Natural killer cell (primary cell): ENCODE data around the gene DMBT1. TPM values are rescaled to one million over a fixed set of nuclear protein-coding genes. Genes with fewer than 3 reads are reported as not detected.

Experiments
- ATAC-seq, 3 donors: fragments of 150-1000 bp in 2 of 3; fragments of 200-7000 bp in 1 of 3; cut with Tn5 transposase; 1 replicate in 1 of 3; 2 replicates in 2 of 3; pipeline ENCODE4 v1.10.0; 2021; ENCODE audit warnings: mild to moderate bottlenecking in 2 of 3, moderate library complexity in 2 of 3
- DNase-seq, 2 donors: peaks; one replicate each; pipeline versions ENCODE4 v3.0.0 to v3.0.0-alpha.2; 2013 to 2021; ENCODE audit warnings: mixed read lengths in 1 of 2
- H3K27ac ChIP-seq: one replicate; pipeline ENCODE4 v1.5.1; 2013; ENCODE audit warnings: mild to moderate bottlenecking, low read length
- H3K27me3 ChIP-seq: one replicate; pipeline ENCODE4 v1.6.1; 2013; ENCODE audit warnings: low read length; ENCODE audit not compliant: control insufficient read depth, insufficient read depth
- H3K36me3 ChIP-seq: one replicate; pipeline ENCODE4 v1.6.1; 2013; ENCODE audit warnings: low read length; ENCODE audit not compliant: control insufficient read depth, insufficient read depth
- H3K4me1 ChIP-seq: one replicate; pipeline ENCODE4 v1.6.1; 2013; ENCODE audit warnings: low read length; ENCODE audit not compliant: control insufficient read depth, insufficient read depth
- H3K4me3 ChIP-seq: one replicate; pipeline ENCODE4 v1.5.1; 2013; ENCODE audit warnings: low read length
- H3K9me3 ChIP-seq: one replicate; pipeline ENCODE4 v1.6.1; 2013; ENCODE audit warnings: low read length; ENCODE audit not compliant: control insufficient read depth, insufficient read depth
- H3K27ac Mint-ChIP-seq, 2 donors: one replicate each; pipeline ENCODE4 v1.8.0; 2022; ENCODE audit warnings: mild to moderate bottlenecking in 2 of 2, mixed read lengths in 2 of 2, moderate library complexity in 1 of 2
- H3K27me3 Mint-ChIP-seq, 2 donors: one replicate each; pipeline ENCODE4 v1.8.0; 2022; ENCODE audit warnings: low read depth in 2 of 2, mixed read lengths in 2 of 2
- H3K36me3 Mint-ChIP-seq: one replicate; pipeline ENCODE4 v1.8.0; 2022; ENCODE audit warnings: mixed read lengths
- H3K4me1 Mint-ChIP-seq, 2 donors: one replicate each; pipeline ENCODE4 v1.8.0; 2022; ENCODE audit warnings: mixed read lengths in 2 of 2
- H3K4me3 Mint-ChIP-seq: one replicate; pipeline ENCODE4 v1.8.0; 2022; ENCODE audit warnings: mild to moderate bottlenecking, moderate library complexity, mixed read lengths
- H3K9me3 Mint-ChIP-seq, 2 donors: one replicate each; pipeline ENCODE4 v1.8.0; 2022; ENCODE audit warnings: mixed read lengths in 2 of 2
- WGBS: methylation state at CpG from one replicate; pipeline ENCODE4 v1.1.7; 2013; ENCODE audit warnings: missing lambda C conversion rate; ENCODE audit not compliant: insufficient coverage; 5-methylcytosine and 5-hydroxymethylcytosine counted together
- intact Hi-C: fragments of 100-400 bp; cut with micrococcal nuclease; formaldehyde crosslinking; loops from one replicate; pipeline ENCODE4 v1.14.2; 2022
- total RNA-seq, 4 donors: library from RNA; stranded (reverse); fragments of 120-200 nt in 1 of 4; gene quantifications; one replicate each; pipeline versions ENCODE4 v1.2.3 to v1.2.4, GENCODE V29; 2013 to 2022
- TF ChIP-seq, protein P1 (sequence below): fragments of 200-600 bp; IDR thresholded peaks from one replicate; pipeline ENCODE4 v1.8.0; 2022; ENCODE audit warnings: antibody characterized with exemption

Gene DMBT1
- total RNA-seq, 3 donors from 2014 or later (not counting 1 experiment from before 2014, with no cell fraction given): not detected

DNA sequence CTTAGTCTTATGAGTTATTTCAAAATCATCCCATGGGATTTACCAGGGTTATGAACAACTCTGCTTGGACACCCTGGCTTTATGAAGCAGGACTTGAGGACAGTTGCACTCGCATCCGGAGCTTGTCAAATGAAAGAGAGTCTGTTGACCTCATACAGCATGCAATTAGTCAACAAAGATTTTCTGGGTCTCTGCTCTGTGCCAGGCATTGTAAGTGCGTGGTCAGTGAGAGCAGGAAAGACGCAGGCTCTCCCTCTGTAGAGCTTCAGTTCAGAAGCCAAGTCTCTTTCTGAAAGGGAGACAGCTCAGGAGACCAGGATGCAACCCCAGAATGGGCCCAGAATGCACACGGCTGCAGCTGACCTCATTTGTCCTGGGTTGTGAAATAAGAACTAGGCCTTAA lies 45.5 kb upstream of the DMBT1 start:
- Histone ChIP-seq H3K4me3 (no peak overlapping the region), H3K36me3 (no peaks in the 10 kb centered on the region), H3K9me3 (no peaks in the 10 kb centered on the region), H3K27me3 (no peaks in the 10 kb centered on the region), H3K27ac (no peak overlapping the region), H3K4me1 (peaks cover 26% of the 10 kb centered on the region)
- ATAC-seq: no peak
- peaks cover 4 to 7% of the 10 kb centered on the region in 2 donors for H3K4me1 Mint-ChIP-seq
- intact Hi-C loops: no loop called here
- WGBS: 84% methylated on average over 5 of the region's 5 CpGs
- no peaks in the 10 kb centered on the region for H3K36me3 Mint-ChIP-seq
- H3K27me3 Mint-ChIP-seq: peaks cover 4 to 9% of the 10 kb centered on the region in 2 donors
- TF ChIP-seq, protein P1, sequence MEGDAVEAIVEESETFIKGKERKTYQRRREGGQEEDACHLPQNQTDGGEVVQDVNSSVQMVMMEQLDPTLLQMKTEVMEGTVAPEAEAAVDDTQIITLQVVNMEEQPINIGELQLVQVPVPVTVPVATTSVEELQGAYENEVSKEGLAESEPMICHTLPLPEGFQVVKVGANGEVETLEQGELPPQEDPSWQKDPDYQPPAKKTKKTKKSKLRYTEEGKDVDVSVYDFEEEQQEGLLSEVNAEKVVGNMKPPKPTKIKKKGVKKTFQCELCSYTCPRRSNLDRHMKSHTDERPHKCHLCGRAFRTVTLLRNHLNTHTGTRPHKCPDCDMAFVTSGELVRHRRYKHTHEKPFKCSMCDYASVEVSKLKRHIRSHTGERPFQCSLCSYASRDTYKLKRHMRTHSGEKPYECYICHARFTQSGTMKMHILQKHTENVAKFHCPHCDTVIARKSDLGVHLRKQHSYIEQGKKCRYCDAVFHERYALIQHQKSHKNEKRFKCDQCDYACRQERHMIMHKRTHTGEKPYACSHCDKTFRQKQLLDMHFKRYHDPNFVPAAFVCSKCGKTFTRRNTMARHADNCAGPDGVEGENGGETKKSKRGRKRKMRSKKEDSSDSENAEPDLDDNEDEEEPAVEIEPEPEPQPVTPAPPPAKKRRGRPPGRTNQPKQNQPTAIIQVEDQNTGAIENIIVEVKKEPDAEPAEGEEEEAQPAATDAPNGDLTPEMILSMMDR: no peak
- no peak for DNase-seq
- no peak overlapping the region for H3K4me3 Mint-ChIP-seq
- H3K27ac Mint-ChIP-seq: no peak overlapping the region
- H3K9me3 Mint-ChIP-seq: no peaks in the 10 kb centered on the region

DNA sequence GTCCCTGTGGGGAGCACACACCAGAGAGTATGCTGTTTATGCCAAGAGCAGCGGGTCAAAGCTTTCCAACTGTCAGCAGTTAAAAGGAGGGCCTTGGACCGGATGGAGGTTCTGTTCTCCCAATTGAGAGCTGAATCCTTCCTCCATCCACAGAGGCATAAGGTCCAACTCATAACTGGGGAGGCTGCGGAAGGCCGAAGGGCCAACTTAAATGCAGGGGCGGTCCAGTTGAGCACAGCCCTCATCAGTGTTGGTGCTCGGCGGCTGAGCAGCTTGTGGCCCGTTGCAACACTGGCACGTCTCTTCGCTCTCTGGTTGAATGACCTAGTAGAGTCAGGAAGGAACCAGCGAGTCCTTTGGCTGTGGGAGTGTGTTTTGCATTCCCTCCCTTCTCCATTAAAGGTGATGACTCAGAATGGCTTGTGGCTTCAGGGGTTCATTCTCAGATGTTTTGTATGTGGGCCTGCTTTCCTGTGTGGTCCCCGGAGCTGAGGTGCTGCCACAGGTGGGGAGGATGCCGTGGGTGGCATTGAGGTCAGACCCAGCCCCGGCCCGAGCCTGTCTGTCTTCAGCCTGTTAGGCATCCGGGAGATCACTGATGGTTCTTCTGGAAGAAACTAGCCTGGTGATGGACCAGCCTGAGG lies 44.8 kb upstream of the DMBT1 start:
- peak in 1 of 2 donors; percentile 74 for DNase-seq
- no peak overlapping the region for H3K27ac ChIP-seq

DNA sequence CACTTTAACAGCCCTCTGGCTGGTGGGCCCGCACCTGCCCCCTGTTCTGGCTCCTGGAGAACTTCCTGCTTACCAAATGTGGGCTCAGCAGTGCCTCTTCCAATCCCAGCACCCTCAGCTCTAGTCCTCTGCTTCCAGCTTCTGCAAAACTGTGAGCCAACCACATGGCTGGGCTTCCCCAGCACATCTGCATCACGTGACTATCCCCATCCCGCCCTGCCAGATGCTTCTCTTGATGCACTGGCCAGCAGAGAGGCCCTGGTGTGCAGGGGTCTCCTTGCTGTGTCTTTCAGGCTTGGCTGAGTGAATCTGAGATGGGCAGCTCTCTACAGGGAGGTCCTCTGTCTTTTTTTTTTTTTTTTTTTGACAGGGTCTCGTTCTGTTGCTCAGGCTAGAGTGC lies 43.8 kb upstream of the DMBT1 start:
- Mint-ChIP-seq H3K27me3 (peaks cover 8 to 10% of the 10 kb centered on the region in 2 donors), H3K36me3 (no peaks in the 10 kb centered on the region), H3K4me1 (peaks cover 4 to 7% of the 10 kb centered on the region in 2 donors), H3K27ac (no peak overlapping the region), H3K9me3 (no peaks in the 10 kb centered on the region), H3K4me3 (no peak overlapping the region)
- 49% methylated on average over 4 of the region's 4 CpGs for WGBS
- DNase-seq: no peak
- ATAC-seq: no peak
- no peaks in the 10 kb centered on the region for H3K27me3 ChIP-seq
- no peaks in the 10 kb centered on the region for H3K9me3 ChIP-seq
- intact Hi-C loops: no loop called here
- peaks cover 26% of the 10 kb centered on the region for H3K4me1 ChIP-seq
- no peaks in the 10 kb centered on the region for H3K36me3 ChIP-seq
- TF ChIP-seq, protein P1: no peak
- no peak overlapping the region for H3K27ac ChIP-seq
- no peak overlapping the region for H3K4me3 ChIP-seq

More for the DNA sequence above, 44.8 kb upstream of the DMBT1 start:
- H3K27ac Mint-ChIP-seq: no peak overlapping the region
- TF ChIP-seq, protein P1: no peak
- no peaks in the 10 kb centered on the region for H3K36me3 Mint-ChIP-seq
- Histone ChIP-seq H3K9me3 (no peaks in the 10 kb centered on the region), H3K4me3 (no peak overlapping the region), H3K4me1 (peaks cover 26% of the 10 kb centered on the region), H3K36me3 (no peaks in the 10 kb centered on the region), H3K27me3 (no peaks in the 10 kb centered on the region)
- no peaks in the 10 kb centered on the region for H3K9me3 Mint-ChIP-seq
- peaks cover 6 to 11% of the 10 kb centered on the region in 2 donors for H3K27me3 Mint-ChIP-seq
- H3K4me3 Mint-ChIP-seq: no peak overlapping the region
- peaks cover 4 to 7% of the 10 kb centered on the region in 2 donors for H3K4me1 Mint-ChIP-seq
- peak in 2 of 3 donors; percentile 49 to 71 for ATAC-seq
- 52% methylated on average over 16 of the region's 16 CpGs for WGBS
- intact Hi-C loops: no loop called here

DNA sequence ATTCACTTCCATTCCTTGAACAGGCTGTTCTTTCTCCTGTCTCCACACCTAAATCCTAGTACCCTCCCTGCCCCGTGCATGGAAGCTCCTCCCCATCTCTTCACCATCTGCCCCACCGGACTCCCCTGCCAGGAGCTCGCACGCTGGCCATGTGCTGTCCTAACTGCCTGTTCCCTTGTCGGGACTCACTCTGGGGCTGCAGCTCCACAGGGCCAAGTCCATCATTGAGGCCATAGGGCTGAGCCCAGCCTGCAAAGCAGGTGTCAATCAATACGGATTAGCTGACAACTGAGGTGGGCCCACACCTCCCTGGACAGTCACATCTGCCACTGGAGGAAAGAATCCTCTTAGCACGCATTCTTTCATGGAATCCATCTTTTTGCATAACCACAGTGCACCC lies 41.4 kb upstream of the DMBT1 start:
- Histone ChIP-seq H3K27me3 (peaks cover 3% of the 10 kb centered on the region), H3K4me3 (no peak overlapping the region), H3K9me3 (no peaks in the 10 kb centered on the region), H3K4me1 (peaks cover 26% of the 10 kb centered on the region), H3K27ac (no peak overlapping the region), H3K36me3 (no peaks in the 10 kb centered on the region)
- Mint-ChIP-seq H3K27ac (no peak overlapping the region), H3K27me3 (peaks cover 11 to 17% of the 10 kb centered on the region in 2 donors), H3K4me3 (no peak overlapping the region), H3K4me1 (peaks cover 4 to 7% of the 10 kb centered on the region in 2 donors), H3K36me3 (no peaks in the 10 kb centered on the region), H3K9me3 (no peaks in the 10 kb centered on the region)
- ATAC-seq (no peak), DNase-seq (no peak)
- intact Hi-C loops: no loop called here
- TF ChIP-seq, protein P1: no peak
- 85% methylated on average over 7 of the region's 7 CpGs for WGBS
